GM10847 (cell line): ENCODE measurements around the gene TCTN1.

Source experiments
- POLR2A ChIP-seq: IDR thresholded peaks from 2 replicates; pipeline ENCODE4 v1.6.1; 2011; ENCODE audit not compliant: insufficient read length; ENCODE audit errors: extremely low read depth

TCTN1 gene

GRCh38 chr12:110582276-110583136 lies 31.4 kb upstream of the TCTN1 start:
- TF ChIP-seq POLR2A, result no peak

- peak; percentile 74 for TF ChIP-seq POLR2A
These were observed 30.5 kb upstream of the TCTN1 start, which contains the start of gene PPTC7 for GRCh38 chr12:110583137-110584059. TSS of gene PPTC7 (minus strand) at chr12:110583318. CDS start at chr12:110583031, 287 bp downstream.

- TF ChIP-seq POLR2A, result no peak
These were observed 28.6 kb upstream of the TCTN1 start for GRCh38 chr12:110585231-110585799.

GRCh38 chr12:110590059-110590458 lies 23.9 kb upstream of the TCTN1 start:
- TF ChIP-seq POLR2A, result no peak

- no peak for TF ChIP-seq POLR2A
These were observed 23.1 kb upstream of the TCTN1 start for GRCh38 chr12:110590806-110591326.

- TF ChIP-seq POLR2A, result no peak
These were observed 22.4 kb upstream of the TCTN1 start for GRCh38 chr12:110591451-110592051.

GRCh38 chr12:110592078-110592477 lies 21.9 kb upstream of the TCTN1 start:
- TF ChIP-seq POLR2A, result no peak

GRCh38 chr12:110597885-110598284 lies 16.0 kb upstream of the TCTN1 start:
- TF ChIP-seq POLR2A, result no peak

GRCh38 chr12:110599334-110599733 lies 14.6 kb upstream of the TCTN1 start:
- TF ChIP-seq POLR2A, result no peak

GRCh38 chr12:110600254-110600653 lies 13.7 kb upstream of the TCTN1 start:
- TF ChIP-seq POLR2A, result no peak

GRCh38 chr12:110606253-110606611 lies 7.7 kb upstream of the TCTN1 start:
- TF ChIP-seq POLR2A, result no peak

GRCh38 chr12:110613071-110613770 lies 708 bp upstream of the TCTN1 start:
- TF ChIP-seq POLR2A, result no peak

- TF ChIP-seq POLR2A, result no peak
These were observed 1.2 kb downstream of the TCTN1 start for GRCh38 chr12:110615171-110615570.

GRCh38 chr12:110616471-110617115 lies 2.7 kb downstream of the TCTN1 start:
- TF ChIP-seq POLR2A, result no peak
